ELF-1 (cell line): ENCODE data around the gene CALY.
"Not testable (repeated sequence)": the region's sequence is repeated elsewhere in the genome, so short reads cannot be mapped to it uniquely, and the experiment has no call there.

Experiments
- DNase-seq: peaks from one replicate; pipeline ENCODE4 v3.0.0-alpha.2; 2016; ENCODE audit warnings: low read depth, low spot score

Gene CALY, protein sequence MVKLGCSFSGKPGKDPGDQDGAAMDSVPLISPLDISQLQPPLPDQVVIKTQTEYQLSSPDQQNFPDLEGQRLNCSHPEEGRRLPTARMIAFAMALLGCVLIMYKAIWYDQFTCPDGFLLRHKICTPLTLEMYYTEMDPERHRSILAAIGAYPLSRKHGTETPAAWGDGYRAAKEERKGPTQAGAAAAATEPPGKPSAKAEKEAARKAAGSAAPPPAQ

GRCh38 chr10:133336577-133337369 lies at the start of gene CALY:
Gene CALY, minus strand, starts transcription at chr10:133336896. Its CDS starts 7,907 bp downstream, at chr10:133328989.
- DNase-seq = peak; percentile 73

GRCh38 chr10:133385214-133385613 lies 48.5 kb upstream of the CALY start:
- DNase-seq = no peak

DNA sequence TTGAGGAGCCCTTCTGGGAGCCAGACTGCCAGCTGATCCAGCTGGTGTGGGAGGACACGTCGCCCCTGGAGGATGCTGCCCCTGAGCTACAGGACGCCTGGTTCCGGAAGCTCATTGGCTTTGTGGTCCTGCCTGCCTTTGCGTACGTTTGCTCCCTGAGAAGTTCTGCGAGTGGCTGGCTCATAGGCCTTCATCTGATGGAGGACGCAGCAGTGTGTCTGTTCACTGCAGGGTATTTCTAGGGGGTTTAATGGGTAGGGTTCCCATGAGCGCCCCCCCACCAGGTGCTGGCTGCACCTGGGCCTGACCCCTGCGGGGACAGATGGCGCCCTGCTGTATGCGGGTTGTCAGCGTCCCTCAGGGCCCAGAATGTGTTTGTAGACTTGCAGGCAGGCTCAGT lies 47.4 kb upstream of the CALY start:
- DNase-seq = no peak

- DNase-seq = no peak
These were observed 46.9 kb upstream of the CALY start for GRCh38 chr10:133383551-133383950.

DNA sequence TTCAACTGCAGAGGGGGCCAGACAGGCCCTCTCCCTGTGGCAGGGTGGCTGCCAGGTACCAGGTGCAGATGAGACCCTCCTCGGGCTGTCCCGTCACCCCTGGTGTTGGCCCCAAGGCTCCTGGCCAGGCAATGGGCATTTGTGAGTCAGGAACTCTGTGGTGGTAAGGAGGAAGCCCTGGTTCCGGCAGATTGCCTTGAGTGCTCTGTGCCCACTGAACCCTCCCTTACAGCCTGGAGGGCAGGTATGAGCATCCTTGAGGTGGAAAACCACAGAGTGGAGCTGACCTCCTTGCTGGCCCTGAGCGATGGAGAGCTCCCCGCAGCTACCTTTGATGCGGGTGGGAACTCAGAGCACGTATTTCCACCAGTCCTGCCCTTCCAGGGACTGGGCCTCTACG lies 44.3 kb upstream of the CALY start:
- no peak for DNase-seq

GRCh38 chr10:133379801-133380666 lies 43.3 kb upstream of the CALY start:
- no peak for DNase-seq

DNA sequence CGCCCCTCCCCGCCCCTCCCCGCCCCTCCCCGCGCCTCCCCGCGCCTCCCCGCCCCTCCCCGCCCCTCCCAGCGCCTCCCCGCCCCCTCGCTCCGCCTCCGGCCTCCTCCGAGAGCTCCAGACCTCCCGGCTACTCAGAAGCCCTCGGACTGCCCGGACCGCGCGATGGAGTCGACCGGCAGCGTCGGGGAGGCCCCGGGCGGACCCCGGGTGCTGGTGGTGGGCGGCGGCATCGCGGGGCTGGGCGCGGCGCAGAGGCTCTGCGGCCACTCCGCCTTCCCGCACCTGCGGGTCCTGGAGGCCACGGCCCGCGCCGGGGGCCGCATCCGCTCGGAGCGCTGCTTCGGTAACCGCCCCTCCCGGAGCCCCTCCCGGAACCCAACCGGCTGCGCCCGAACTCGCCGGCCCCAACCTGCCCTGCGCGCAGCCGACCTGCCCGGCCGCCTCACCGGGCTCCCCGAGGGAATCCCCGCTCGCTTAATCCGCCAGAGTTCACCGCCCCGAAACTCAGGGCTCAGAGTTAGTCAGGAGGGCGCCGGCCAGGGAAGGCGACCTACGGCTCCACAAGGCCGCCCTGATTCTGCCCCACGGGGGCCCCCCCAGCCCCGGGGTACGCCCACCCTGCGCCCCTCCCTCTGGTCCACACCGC lies 42.6 kb upstream of the CALY start, which contains the start of gene PAOX:
PAOX (plus strand) TSS at position 111 of the 649 bp plus-strand sequence; CDS start at position 166, 55 bp downstream.
- DNase-seq = peak; percentile 42

DNA sequence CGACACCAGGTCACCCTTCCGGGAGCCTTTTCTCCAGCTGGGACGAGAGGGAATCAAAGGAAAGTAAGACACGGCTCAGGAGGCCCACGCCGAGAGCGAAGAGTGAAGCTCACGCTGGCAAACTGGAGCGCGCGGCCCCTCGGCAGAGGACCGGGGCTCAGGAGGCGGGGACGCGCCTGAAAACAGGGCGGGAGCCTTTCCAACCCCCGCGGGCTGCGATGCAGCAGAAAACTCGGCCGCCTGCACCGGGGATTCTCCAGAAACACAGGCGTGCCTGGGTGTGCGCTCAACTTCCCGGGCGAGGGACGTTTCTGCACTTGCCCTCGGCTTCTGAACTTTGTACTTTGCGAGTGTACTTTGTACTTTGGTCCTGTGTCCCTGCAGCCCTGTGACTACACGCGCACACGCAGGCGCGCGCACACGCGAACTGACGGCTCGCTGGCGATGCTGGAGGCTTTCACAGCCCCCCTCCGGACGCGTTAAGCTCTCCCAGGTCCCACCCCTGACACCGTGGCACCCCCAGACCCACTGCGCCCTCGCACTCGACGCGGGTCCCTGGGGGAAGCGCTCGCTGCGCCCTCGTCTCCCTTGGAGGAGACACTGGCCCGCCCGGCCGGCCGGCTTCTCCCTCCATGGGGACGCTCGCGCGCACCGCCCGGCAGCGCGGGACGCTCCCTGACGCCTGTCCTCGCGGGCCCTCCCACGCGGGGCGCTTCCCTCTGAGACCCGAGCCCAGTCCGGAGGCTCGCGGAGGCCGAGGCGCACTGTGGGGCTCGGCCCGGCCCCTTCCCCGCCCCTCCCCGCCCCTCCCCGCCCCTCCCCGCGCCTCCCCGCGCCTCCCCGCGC lies 41.8 kb upstream of the CALY start:
- DNase-seq = peak; percentile 52

- DNase-seq = no peak
These were observed 41.1 kb upstream of the CALY start for GRCh38 chr10:133377818-133378250.

GRCh38 chr10:133377025-133377817 lies 40.5 kb upstream of the CALY start:
- no peak for DNase-seq

DNA sequence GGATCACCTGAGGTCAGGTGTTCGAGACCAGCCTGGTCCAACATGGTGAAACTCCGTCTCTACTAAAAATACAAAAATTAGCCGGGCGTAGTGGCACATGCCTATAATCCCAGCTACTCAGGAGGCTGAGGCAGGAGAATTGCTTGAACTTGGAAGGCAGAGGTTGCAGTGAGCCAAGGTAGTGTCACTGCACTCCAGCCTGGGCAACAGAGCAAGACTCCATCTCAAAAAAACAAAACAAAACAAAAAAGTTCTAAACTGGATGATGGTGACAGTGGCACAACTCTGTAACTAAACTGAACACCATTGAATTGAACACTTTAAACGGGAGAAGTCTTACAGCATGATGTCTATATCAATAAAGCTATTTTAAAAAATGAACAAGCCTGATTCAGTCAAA lies 39.5 kb upstream of the CALY start:
- not testable (repeated sequence) for DNase-seq

GRCh38 chr10:133375357-133376115 lies 38.8 kb upstream of the CALY start:
- no peak for DNase-seq

- DNase-seq = peak; percentile 91
These were observed 36.7 kb upstream of the CALY start, which contains the start of gene ECHS1 for GRCh38 chr10:133373174-133374090. Gene ECHS1, minus strand, starts transcription at chr10:133373354. Its CDS starts 21 bp downstream, at chr10:133373333.

DNA sequence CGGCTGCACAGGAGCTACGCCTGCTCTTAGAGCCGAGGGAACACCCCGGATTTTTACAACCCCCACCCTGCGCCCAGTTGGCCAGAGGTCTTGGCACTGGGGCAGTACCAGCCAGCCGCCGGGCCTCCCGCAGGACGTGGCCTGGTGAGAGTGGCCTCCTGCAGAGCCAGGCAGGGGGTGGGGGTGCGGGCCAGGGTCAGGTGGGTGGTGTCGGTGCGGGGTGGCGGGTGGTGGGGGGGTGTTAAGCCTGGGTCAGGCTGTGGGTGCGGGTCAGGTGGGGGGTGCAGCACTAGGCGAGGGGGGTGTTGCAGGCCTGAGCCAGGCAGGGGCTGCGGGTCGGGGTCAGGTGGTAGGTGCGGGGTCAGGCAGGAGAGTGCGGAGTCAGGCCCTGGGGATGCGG lies 35.8 kb upstream of the CALY start:
- DNase-seq = no peak

GRCh38 chr10:133370030-133370786 lies 33.5 kb upstream of the CALY start:
- DNase-seq = no peak

DNA sequence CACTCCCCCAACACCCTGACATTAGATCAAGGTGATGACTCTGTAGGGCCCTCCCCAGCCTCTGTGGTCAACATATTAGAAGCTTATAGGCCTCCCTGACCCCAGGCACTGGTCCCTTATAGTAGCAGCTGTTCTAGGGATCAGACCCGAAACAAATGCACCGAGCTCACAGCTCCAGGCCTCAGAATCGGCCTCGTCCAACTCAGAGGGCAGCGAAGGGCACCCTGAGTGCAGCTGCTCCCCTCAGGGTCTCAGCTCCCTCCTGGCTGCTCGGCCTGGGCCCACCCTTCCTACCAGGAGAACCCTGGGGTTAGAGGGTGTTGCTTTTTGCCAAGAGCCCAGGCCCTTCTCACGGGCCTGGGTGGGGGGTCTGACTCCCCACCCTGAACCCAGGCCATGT lies 31.5 kb upstream of the CALY start:
- no peak for DNase-seq

DNA sequence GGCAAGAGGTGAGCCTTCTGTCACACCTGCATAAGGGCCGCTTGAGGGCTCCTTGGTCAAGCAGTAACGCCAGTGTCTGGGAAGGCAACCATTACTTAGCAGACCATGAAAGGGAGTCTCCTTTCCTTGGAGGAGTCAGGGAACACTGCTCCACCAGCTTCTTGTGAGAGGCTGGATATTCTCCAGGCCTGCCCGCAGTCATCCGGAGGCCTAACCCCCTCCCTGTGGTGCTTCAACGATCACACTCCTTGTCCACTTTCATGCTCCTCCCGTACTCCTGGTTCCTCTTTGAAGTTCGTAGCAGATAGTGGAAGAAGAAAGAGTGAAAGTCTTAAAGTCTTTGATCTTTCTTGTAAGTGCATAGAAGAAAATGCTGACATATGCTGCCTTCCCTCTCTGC lies 30.8 kb upstream of the CALY start:
- not testable (repeated sequence) for DNase-seq
